ENCODE measurements around the gene ARHGAP27. TPM values are rescaled to one million over a fixed set of nuclear protein-coding genes. Genes with fewer than 3 reads are reported as not detected.
"Not testable (repeated sequence)": the region's sequence is repeated elsewhere in the genome, so short reads cannot be mapped to it uniquely, and the experiment has no call there.

ARHGAP27 gene
- total and polyA plus RNA-seq, 2 experiments from 2014 or later, result 0.59 to 3.4 TPM

DNA sequence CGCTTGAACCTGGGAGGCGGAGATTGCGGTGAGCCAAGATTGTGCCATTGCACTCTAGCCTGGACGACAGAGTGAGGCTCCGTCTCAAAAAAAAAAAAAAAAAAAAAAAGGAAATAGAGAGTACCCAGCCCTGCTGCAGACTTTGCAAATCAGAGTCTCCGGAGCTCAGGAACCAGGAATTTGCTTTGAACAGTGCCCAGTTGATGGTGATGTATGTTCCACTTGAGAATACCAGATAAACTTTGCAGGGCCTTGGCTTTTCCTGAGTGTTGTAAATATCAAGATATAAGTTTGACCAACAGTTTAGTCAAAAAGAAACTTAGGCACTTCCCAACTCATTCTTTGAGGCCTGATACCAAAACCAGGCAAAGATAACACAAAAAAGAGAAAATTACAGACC, 85.2 kb downstream of the ARHGAP27 start:
- Histone ChIP-seq H3K27me3 (replicated peaks; ENCODE audit: insufficient read depth) (no peaks in the 10 kb centered on the region), H3K27ac (no peak overlapping the region), H3K79me2 (ENCODE audit: insufficient read depth) (no peaks in the 10 kb centered on the region), H3K36me3 (ENCODE audit: low read depth) (no peaks in the 10 kb centered on the region), H3K9ac (no peak overlapping the region), H2AFZ (no peak overlapping the region), H4K20me1 (ENCODE audit: insufficient read depth) (no peaks in the 10 kb centered on the region), H3K4me3 (no peak overlapping the region), H3F3A (ENCODE audit: insufficient read depth) (peaks cover 28% of the 10 kb centered on the region), H3K4me2 (ENCODE audit: unreplicated experiment) (no peak overlapping the region), H3K4me1 (ENCODE audit: insufficient read depth) (peaks cover 26% of the 10 kb centered on the region), H3K9me3 (ENCODE audit: low read depth) (no peaks in the 10 kb centered on the region), H3K9me2 (ENCODE audit: insufficient read depth) (no peaks in the 10 kb centered on the region)
- TF ChIP-seq EZH2 (IDR thresholded peaks at IDR 0.05; ENCODE audit: insufficient read depth, poor library complexity, severe bottlenecking), result no peak
- TF ChIP-seq EZH2phosphoT487 (IDR thresholded peaks at IDR 0.05; ENCODE audit: insufficient read depth, low read depth), result no peak
- no peak for DNase-seq
- in situ Hi-C loops (cut with MboI), result no loop called here
- 86 to 95% methylated on average over 4 to 6 of the region's 6 CpGs for WGBS, 2 experiments (ENCODE audit: low coverage in 1 of 2, low lambda C conversion rate in 2 of 2, missing lambda C conversion rate in 2 of 2)

DNA sequence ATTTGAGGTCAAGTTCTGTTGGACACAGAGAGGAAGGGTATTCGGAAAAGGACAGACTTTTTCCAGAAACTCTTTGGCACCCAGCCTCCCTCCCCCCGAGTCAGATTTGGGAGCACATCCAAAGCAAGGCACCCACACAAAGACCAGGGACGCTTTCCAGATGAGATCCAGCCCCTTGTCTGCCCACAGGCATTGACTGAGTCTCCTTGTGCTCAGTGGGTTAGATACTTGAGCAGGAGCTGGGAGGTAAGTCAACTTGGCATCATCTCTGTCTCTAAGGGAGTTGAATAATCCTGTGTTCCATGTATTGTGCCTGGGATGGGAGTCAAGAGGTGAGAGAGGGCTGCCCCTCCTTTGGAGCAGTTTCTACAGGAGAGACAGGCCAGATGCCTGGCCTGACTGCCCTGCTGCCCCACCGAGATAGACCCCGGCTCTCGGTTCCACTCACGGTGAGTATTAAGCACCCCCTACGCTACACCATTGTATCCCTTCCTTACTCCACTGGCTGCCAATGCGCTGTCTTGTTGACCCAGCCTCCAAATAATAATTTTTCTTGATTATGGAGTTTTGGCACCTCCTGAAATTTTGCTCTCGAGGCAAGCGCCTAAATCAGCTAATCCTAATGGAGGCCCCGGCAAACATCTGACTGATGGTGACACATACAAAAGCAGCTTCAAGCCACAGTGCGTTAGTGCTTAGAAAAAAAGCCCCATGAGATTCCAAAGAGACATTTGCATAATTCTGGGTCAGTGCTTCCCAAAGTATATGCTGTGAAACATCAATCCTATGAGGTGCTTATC, 86.3 kb downstream of the ARHGAP27 start:
- Histone ChIP-seq H3K27ac (peak overlapping the region; percentile 58), H2AFZ (peak overlapping the region; percentile 55), H3K79me2 (ENCODE audit: insufficient read depth) (no peaks in the 10 kb centered on the region), H3K4me3 (no peak overlapping the region), H3K9ac (peak overlapping the region; percentile 22; the same call in 1 of the 2 replicates), H3F3A (ENCODE audit: insufficient read depth) (peaks cover 36% of the 10 kb centered on the region), H3K4me1 (ENCODE audit: insufficient read depth) (peaks cover 34% of the 10 kb centered on the region), H3K9me2 (ENCODE audit: insufficient read depth) (no peaks in the 10 kb centered on the region), H4K20me1 (ENCODE audit: insufficient read depth) (no peaks in the 10 kb centered on the region), H3K4me2 (ENCODE audit: unreplicated experiment) (peak overlapping the region; percentile 53), H3K27me3 (replicated peaks; ENCODE audit: insufficient read depth) (no peaks in the 10 kb centered on the region), H3K9me3 (ENCODE audit: low read depth) (no peaks in the 10 kb centered on the region), H3K36me3 (ENCODE audit: low read depth) (no peaks in the 10 kb centered on the region)
- DNase-seq, result peak; percentile 58
- in situ Hi-C loops (cut with MboI), result no loop called here
- TF ChIP-seq EZH2 (IDR thresholded peaks at IDR 0.05; ENCODE audit: insufficient read depth, poor library complexity, severe bottlenecking) (no peak), EZH2phosphoT487 (IDR thresholded peaks at IDR 0.05; ENCODE audit: insufficient read depth, low read depth) (no peak)
- WGBS, 2 experiments (ENCODE audit: low coverage in 1 of 2, low lambda C conversion rate in 2 of 2, missing lambda C conversion rate in 2 of 2), result 47 to 51% methylated on average over 13 of the region's 13 CpGs

- WGBS, 2 experiments (ENCODE audit: low coverage in 1 of 2, low lambda C conversion rate in 2 of 2, missing lambda C conversion rate in 2 of 2), result 1 to 2% methylated on average over 3 of the region's 3 CpGs
Measured at GRCh38 chr17:45345554-45346215, 87.0 kb downstream of the ARHGAP27 start.

GRCh38 chr17:45345246-45345553, 87.5 kb downstream of the ARHGAP27 start:
- Histone ChIP-seq H3K4me2 (ENCODE audit: unreplicated experiment) (peak overlapping the region; percentile 53), H3K9ac (peak overlapping the region; percentile 22; the same call in 1 of the 2 replicates), H3K36me3 (ENCODE audit: low read depth) (no peaks in the 10 kb centered on the region), H2AFZ (peak overlapping the region; percentile 55), H3F3A (ENCODE audit: insufficient read depth) (peaks cover 48% of the 10 kb centered on the region), H3K9me3 (ENCODE audit: low read depth) (no peaks in the 10 kb centered on the region), H3K27ac (peak overlapping the region; percentile 58), H3K79me2 (ENCODE audit: insufficient read depth) (no peaks in the 10 kb centered on the region), H3K27me3 (replicated peaks; ENCODE audit: insufficient read depth) (no peaks in the 10 kb centered on the region), H3K4me1 (ENCODE audit: insufficient read depth) (peaks cover 43% of the 10 kb centered on the region), H3K9me2 (ENCODE audit: insufficient read depth) (no peaks in the 10 kb centered on the region), H3K4me3 (no peak overlapping the region), H4K20me1 (ENCODE audit: insufficient read depth) (no peaks in the 10 kb centered on the region)
- WGBS, 2 experiments (ENCODE audit: low coverage in 1 of 2, low lambda C conversion rate in 2 of 2, missing lambda C conversion rate in 2 of 2), result 35 to 55% methylated on average over 3 of the region's 3 CpGs
- no peak for TF ChIP-seq EZH2phosphoT487 (IDR thresholded peaks at IDR 0.05; ENCODE audit: insufficient read depth, low read depth)
- TF ChIP-seq EZH2 (IDR thresholded peaks at IDR 0.05; ENCODE audit: insufficient read depth, poor library complexity, severe bottlenecking), result no peak
- in situ Hi-C loops (cut with MboI), result no loop called here
- DNase-seq, result no peak

More at GRCh38 chr17:45345554-45346215, 87.0 kb downstream of the ARHGAP27 start:
- Histone ChIP-seq H3K9ac (peak overlapping the region; percentile 22; the same call in 1 of the 2 replicates), H2AFZ (peak overlapping the region; percentile 55), H3K4me1 (ENCODE audit: insufficient read depth) (peaks cover 41% of the 10 kb centered on the region), H4K20me1 (ENCODE audit: insufficient read depth) (no peaks in the 10 kb centered on the region), H3F3A (ENCODE audit: insufficient read depth) (peaks cover 43% of the 10 kb centered on the region), H3K79me2 (ENCODE audit: insufficient read depth) (no peaks in the 10 kb centered on the region), H3K27me3 (replicated peaks; ENCODE audit: insufficient read depth) (no peaks in the 10 kb centered on the region), H3K4me2 (ENCODE audit: unreplicated experiment) (peak overlapping the region; percentile 53), H3K9me2 (ENCODE audit: insufficient read depth) (no peaks in the 10 kb centered on the region), H3K27ac (peak overlapping the region; percentile 58), H3K4me3 (no peak overlapping the region), H3K36me3 (ENCODE audit: low read depth) (no peaks in the 10 kb centered on the region), H3K9me3 (ENCODE audit: low read depth) (no peaks in the 10 kb centered on the region)
- in situ Hi-C loops (cut with MboI), result no loop called here
- peak; percentile 74 for DNase-seq
- TF ChIP-seq EZH2 (IDR thresholded peaks at IDR 0.05; ENCODE audit: insufficient read depth, poor library complexity, severe bottlenecking) (no peak), EZH2phosphoT487 (IDR thresholded peaks at IDR 0.05; ENCODE audit: insufficient read depth, low read depth) (peak; percentile 80; the same call in 1 of the 2 replicates)

DNA sequence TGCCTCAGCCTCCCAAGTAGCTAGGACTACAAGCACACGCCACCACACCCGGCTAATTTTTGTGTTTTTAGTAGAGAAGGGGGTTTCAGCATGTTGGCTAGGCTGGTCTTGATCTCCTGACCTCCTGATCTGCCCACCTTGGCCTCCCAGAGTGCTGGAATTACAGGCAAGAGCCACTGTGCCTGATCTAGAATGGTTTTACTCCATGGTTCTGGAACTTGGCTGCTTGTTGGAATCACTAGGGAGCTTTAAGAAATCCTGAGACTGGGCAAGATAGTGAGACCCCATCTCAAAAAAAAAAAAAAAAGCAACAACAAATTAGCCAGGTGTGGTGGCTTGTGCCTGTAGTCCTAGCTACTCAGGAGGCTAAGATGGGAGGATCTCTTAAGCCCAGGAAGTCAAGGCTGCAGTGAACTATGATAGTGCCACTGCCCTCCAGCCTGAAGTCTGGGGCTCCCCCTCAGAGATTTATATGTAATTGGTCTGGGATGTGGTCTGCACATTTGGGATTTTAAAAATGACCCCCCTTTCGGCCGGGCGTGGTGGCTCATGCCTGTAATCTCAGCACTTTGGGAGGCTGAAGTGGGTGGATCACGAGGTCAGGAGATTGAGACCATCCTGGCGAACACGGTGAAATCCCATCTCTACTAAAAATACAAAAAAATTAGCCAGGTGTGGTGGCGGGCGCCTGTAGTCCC, 88.6 kb downstream of the ARHGAP27 start:
- H3K9me2 ChIP-seq (ENCODE audit: insufficient read depth); H2AFZ ChIP-seq; H3K79me2 ChIP-seq (ENCODE audit: insufficient read depth); H3K9me3 ChIP-seq (ENCODE audit: low read depth); in situ Hi-C loops (cut with MboI); H3K27me3 ChIP-seq (replicated peaks; ENCODE audit: insufficient read depth); H4K20me1 ChIP-seq (ENCODE audit: insufficient read depth); H3K36me3 ChIP-seq (ENCODE audit: low read depth); H3K9ac ChIP-seq; H3K4me3 ChIP-seq; DNase-seq; H3K4me2 ChIP-seq (ENCODE audit: unreplicated experiment); H3K27ac ChIP-seq: not testable (repeated sequence)
- Histone ChIP-seq H3K4me1 (ENCODE audit: insufficient read depth) (peaks cover 47% of the 10 kb centered on the region), H3F3A (ENCODE audit: insufficient read depth) (peaks cover 54% of the 10 kb centered on the region)
- 98 to 100% methylated on average over 10 of the region's 10 CpGs for WGBS, 2 experiments (ENCODE audit: low coverage in 1 of 2, low lambda C conversion rate in 2 of 2, missing lambda C conversion rate in 2 of 2)

Data from GM23248 (cell line).